Endothelial cell (in vitro differentiated cells): ENCODE results near the gene FLOT1. TPM values are rescaled to one million over a fixed set of nuclear protein-coding genes. Genes with fewer than 3 reads are reported as not detected.

Experiments
- DNase-seq: peaks from one replicate; pipeline ENCODE4 v3.0.0; 2021; ENCODE audit warnings: low spot score
- H3K27ac Mint-ChIP-seq: one replicate; pipeline ENCODE4 v1.8.0; 2021; ENCODE audit warnings: mixed read lengths, inconsistent platforms; ENCODE audit not compliant: unreplicated experiment
- H3K27me3 Mint-ChIP-seq: one replicate; pipeline ENCODE4 v1.8.0; 2021; ENCODE audit warnings: mild to moderate bottlenecking, moderate library complexity, mixed read lengths, inconsistent platforms; ENCODE audit not compliant: unreplicated experiment
- H3K36me3 Mint-ChIP-seq: one replicate; pipeline ENCODE4 v1.8.0; 2021; ENCODE audit warnings: mild to moderate bottlenecking, low read depth, mixed read lengths, inconsistent platforms; ENCODE audit not compliant: unreplicated experiment
- H3K4me1 Mint-ChIP-seq: one replicate; pipeline ENCODE4 v1.8.0; 2021; ENCODE audit warnings: mild to moderate bottlenecking, mixed read lengths, inconsistent platforms; ENCODE audit not compliant: unreplicated experiment
- H3K4me3 Mint-ChIP-seq: one replicate; pipeline ENCODE4 v1.8.0; 2021; ENCODE audit warnings: mild to moderate bottlenecking, mixed read lengths, inconsistent platforms; ENCODE audit not compliant: unreplicated experiment
- H3K9me3 Mint-ChIP-seq: one replicate; pipeline ENCODE4 v1.8.0; 2021; ENCODE audit warnings: mixed read lengths, inconsistent platforms; ENCODE audit not compliant: unreplicated experiment
- total RNA-seq: library from RNA; stranded (reverse); fragmentation: NEBNext Ultra II Directional; extraction: Animal tissue kit (Norgen Biotek cat#: 25700); gene quantifications from one replicate; pipeline ENCODE4 v1.2.1, GENCODE V29; 2021; ENCODE audit not compliant: unreplicated experiment
- TF ChIP-seq, protein P1 (sequence below): fragments of 200-600 bp; sonication (generic); IDR thresholded peaks from one replicate; pipeline ENCODE4 v1.5.0; 2021; ENCODE audit warnings: antibody characterized with exemption; ENCODE audit not compliant: unreplicated experiment

FLOT1 gene
- total RNA-seq, 1 donor from 2014 or later, result 136 TPM

- peak overlapping the region; percentile 86 for H3K4me3 Mint-ChIP-seq
- peaks cover 32% of the 10 kb centered on the region for H3K36me3 Mint-ChIP-seq
- H3K27me3 Mint-ChIP-seq, result peaks cover 13% of the 10 kb centered on the region
- DNase-seq, result peak; percentile 97
- no peaks in the 10 kb centered on the region for H3K9me3 Mint-ChIP-seq
- no peak overlapping the region for H3K27ac Mint-ChIP-seq
- peaks cover 47% of the 10 kb centered on the region for H3K4me1 Mint-ChIP-seq
- TF ChIP-seq, protein P1, sequence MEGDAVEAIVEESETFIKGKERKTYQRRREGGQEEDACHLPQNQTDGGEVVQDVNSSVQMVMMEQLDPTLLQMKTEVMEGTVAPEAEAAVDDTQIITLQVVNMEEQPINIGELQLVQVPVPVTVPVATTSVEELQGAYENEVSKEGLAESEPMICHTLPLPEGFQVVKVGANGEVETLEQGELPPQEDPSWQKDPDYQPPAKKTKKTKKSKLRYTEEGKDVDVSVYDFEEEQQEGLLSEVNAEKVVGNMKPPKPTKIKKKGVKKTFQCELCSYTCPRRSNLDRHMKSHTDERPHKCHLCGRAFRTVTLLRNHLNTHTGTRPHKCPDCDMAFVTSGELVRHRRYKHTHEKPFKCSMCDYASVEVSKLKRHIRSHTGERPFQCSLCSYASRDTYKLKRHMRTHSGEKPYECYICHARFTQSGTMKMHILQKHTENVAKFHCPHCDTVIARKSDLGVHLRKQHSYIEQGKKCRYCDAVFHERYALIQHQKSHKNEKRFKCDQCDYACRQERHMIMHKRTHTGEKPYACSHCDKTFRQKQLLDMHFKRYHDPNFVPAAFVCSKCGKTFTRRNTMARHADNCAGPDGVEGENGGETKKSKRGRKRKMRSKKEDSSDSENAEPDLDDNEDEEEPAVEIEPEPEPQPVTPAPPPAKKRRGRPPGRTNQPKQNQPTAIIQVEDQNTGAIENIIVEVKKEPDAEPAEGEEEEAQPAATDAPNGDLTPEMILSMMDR, result peak; percentile 80
Observed at GRCh38 chr6:30678964-30679726, 63.3 kb downstream of the FLOT1 start.

Other genes starting within 250 kb of the FLOT1 start
- gene GNL1, start 186.2 kb downstream of the FLOT1 start, total RNA-seq, result 109 TPM
- 12.6 TPM for gene PRR3, start 185.4 kb downstream of the FLOT1 start, total RNA-seq
- 57.2 TPM for gene ABCF1, start 171.2 kb downstream of the FLOT1 start, total RNA-seq
- gene PPP1R10, start 125.4 kb downstream of the FLOT1 start, total RNA-seq, result 75.8 TPM
- 39.8 TPM for gene MRPS18B, start 124.8 kb downstream of the FLOT1 start, total RNA-seq
- gene ATAT1, start 115.8 kb downstream of the FLOT1 start, total RNA-seq, result 30.3 TPM
- 15.1 TPM for gene C6orf136, start 95.6 kb downstream of the FLOT1 start, total RNA-seq
- gene DHX16, start 69.7 kb downstream of the FLOT1 start, total RNA-seq, result 38.5 TPM
- gene PPP1R18, start 56.0 kb downstream of the FLOT1 start, total RNA-seq, result 285 TPM
- gene NRM, start 51.7 kb downstream of the FLOT1 start, total RNA-seq, result 26.0 TPM
- 51.7 TPM for gene MDC1, start 25.4 kb downstream of the FLOT1 start, total RNA-seq
- 1,094 TPM for gene TUBB, start 22.3 kb downstream of the FLOT1 start, total RNA-seq
- gene IER3, start 1.9 kb upstream of the FLOT1 start, total RNA-seq, result 4.8 TPM
- gene DDR1, start 141.8 kb upstream of the FLOT1 start, total RNA-seq, result 8.2 TPM
- gene GTF2H4, start 165.5 kb upstream of the FLOT1 start, total RNA-seq, result 47.6 TPM
- 20.0 TPM for gene VARS2, start 171.6 kb upstream of the FLOT1 start, total RNA-seq
- gene SFTA2, start 189.5 kb upstream of the FLOT1 start, total RNA-seq, result 2.8 TPM
- not detected for gene MUCL3, start 198.3 kb upstream of the FLOT1 start, total RNA-seq
- 0.10 TPM for gene MUC21, start 241.0 kb upstream of the FLOT1 start, total RNA-seq